ENCODE measurements around the gene C15orf39.
"Not testable (repeated sequence)": the region's sequence is repeated elsewhere in the genome, so short reads cannot be mapped to it uniquely, and the experiment has no call there.

C15orf39 gene

DNA sequence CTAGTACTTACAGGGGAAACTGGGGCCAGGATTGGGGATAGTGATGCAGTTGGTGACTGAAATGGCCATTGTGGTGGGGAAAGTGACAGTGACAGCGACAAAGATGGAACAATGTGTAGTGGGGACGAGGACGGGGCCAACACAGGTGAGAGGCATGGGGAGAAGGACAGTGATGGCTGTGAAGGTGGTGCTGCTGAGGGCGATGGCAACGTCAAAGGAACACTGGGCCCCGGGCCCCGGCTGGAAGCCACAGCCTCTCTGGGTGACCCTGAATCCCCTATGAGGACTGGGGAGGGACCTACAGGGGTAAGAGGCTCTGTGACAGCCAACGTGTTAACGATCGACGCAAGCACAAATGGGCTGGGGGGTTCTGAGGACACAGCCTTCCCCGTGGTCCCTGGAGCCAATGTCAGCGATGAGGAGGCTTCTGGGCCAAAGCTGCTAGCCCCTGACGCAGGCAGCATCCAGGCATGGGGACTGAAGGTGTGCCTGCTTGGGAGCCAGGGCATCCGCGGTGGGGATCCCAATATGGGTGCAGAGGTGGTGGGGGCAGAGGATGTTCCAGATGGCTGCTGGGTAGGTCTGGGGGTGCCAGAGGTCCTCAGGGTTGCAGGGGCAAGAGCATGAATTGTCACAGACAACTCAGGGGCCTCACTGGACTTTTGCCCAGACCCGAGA is 31.3 kb downstream of the C15orf39 start:
- DNase-seq = no peak

DNA sequence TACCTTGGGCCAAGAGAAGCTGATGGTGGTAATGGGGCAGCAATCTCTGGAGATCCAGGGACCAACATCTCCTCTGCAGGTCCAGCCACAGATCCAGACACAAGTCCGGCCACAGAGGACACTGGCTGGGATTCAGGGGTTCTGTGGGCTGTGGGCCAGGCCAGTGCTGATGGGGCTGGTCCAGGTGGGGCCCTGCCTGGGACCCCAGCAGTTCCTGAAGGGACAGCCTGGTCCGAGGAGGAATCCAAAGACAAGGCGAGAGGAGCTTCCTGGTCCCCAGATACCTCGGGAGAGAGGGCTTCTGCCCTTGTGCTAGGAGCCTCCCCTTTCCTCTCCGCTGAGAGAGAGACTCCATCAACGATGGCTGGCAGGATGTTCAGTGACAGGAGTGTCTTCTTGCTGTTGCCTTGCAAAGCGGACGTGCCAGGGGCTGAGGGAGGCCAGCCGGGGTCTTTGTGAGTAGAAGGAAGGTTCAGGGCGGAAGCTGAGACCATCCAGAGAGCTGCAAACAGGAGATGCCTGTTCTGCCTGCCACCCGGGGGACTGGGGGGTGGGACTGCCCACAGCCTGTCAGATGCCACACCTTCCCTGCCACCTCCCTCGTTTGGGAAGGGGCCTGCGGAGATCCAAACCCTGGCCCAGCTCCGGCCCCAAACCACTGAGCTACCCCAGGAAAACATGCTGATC is 32.0 kb downstream of the C15orf39 start:
- DNase-seq = no peak

DNA sequence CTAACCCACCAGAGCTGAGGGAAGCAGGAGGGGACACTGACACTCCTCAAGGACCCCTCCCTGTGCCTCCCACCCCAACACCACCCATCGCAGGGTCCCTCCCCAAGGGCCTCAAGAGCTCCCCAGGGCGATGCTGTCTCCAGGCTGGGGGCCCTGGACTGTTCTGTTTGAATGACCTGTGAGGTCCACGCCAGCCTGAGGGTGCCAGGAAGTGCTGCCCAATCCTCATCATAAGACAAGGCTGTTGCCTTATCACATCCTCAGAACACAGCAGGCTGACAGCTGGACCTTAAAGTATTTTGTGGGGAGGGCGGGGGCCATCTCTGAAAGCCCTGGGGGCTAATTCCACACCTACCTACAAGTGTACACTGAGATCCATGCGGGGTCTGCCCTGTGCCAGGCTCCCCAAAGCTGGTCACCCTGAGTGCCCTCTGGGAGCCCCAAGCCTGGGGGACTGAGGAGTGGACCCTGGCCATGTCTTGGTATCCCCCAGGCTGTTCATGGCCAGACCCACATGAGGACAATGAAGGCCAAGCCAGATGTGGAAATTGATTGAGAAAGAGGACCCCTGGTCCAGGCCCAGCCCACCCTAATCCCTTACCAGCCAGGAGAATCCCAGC is 32.6 kb downstream of the C15orf39 start:
- DNase-seq = no peak

DNA sequence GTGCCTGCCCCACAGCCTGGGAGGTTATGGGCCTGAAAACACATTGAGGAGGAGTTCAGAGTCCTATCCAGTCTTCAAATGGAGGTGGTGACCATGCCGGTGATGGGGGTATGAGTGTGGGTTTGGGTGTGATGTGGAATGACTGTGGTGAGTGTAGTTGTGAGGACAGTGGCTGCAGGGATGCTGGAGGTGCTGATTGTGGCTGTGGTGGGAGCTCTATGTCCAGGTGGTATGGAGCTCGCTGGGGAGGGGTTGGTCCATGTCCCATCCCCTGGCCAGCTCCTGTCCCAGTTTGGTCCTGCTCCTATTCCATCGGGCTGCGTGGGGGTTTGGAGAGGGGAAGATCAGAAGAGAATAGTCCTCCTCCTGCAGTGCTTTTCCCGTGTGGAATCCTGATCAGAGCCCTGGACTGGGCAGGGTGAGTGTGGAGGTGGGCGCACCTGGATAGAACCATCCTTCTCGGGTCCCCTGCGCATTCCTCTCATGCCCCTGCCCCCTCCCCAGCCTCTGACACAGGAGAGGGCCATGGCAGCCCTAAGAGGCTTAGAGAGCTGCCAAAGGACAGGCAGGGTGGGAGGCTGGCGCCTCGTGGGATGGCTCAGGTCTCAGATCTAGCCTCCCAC is 33.5 kb downstream of the C15orf39 start:
- no peak for DNase-seq

DNA sequence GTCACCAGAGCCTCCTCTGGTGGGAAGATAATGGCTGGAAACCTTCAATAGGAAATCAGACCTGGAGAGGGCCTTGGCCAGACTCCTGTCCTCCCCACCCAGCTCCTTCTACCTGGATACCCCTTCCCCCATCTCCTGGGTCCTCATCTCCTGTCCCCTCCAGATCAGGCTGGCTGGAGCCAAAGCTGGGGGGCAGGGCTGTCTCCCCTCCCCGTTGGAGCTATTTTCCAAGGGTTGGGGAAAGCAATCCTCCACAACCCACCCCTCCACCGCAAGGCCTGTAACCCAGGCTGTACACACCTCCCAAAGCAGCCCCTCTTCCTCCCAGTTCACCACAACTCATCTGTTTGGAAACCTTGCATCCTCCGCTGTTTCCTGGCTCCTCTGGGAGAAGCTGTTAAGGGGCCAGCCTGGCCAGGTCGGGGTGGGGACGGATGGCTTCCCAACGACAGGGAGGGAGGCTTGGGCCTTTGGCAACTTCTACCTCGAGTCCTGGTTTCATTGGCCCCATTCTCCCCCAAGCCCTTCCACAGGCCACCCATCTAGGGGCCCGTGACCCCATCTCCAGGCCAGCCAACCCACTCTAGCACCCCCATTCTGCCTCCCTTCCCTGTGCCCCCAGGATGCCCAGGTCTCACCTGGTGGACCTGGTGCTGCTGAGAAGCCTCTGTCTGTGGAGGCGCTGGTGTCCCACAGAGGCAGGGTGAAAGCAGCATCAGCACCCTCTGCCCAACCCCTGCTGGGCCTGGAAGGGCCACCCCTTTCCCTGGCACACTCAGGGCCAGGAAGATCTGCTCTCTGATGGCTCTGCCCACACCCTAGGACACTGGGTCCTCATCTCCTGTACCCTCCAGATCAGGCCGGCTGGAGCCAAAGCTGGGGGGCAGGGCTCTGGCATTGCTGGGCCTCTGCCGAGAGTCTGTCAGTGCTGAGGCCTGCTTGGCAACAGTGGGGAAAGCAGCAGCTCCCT is 34.4 kb downstream of the C15orf39 start:
- DNase-seq = no peak

DNA sequence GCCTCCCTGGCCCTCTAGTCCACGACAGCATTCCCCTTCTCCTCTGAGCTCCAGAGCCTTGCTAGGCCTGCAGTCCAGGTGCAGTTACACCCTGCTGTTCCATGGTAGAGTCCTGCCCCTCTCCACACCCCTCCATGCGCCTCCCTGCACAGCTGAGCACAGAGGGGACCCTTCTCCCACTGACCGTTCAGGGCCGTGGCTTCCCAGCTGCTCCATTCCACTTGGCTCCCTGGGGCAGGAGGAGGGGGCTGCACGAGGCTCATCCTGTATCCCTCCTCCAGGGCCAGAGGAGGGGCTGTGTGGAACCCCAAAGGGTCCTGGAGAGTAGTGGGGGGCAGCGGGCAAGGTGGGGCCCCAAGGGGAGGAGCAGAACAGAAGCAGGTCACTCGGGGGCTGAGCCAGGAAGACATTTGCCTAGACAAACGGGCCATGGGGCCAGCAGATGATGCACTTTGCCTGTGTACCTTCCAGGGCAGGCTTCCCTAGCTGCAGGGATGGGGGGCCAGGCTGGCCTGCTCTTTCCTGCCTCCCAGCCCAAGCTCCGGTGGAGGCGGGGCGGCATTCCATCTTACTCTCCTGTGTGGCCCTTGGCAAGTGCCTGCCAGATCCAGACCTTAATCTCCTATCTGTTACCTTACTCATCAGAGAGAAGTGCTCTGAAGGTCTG is 35.8 kb downstream of the C15orf39 start:
- no peak for DNase-seq

DNA sequence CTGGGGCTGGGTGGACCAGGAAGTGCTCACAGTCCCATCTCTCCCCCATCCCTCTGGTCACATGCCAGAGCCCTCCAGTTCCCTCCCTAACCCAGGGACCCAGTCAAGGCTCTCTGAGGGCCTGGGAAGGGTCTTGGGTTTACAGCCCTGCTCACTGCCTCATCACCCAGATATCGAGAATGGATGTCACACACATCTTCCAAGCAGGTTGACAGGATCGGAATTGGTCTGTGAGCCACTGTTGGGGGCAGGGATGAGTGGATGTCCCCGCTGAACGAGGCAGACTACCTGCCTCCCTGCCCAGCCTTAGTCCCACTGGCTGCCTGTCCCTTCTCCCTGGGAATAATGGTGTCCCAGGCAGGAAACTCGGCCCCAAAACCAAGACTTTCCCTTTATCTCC is 36.5 kb downstream of the C15orf39 start:
- no peak for DNase-seq

DNA sequence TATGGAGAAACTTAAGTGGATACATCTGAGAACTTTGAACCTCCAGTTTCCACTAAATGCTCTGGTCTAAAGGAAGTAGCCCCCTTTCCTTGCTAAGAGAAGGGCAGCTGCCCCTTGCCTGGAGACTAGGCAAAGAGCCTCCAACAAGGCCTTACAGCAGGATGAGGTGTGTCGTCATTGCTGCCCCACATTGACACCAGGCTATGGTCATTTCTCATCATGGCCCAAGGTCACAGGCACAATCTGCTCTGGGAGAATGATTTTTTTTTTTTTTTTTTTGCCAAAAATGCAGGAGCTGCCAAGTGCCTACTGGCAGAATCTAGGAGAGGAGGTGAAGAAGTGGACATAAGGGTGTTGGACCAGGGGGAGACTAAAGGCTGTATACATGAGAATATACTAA is 44.1 kb downstream of the C15orf39 start:
- not testable (repeated sequence) for DNase-seq

DNA sequence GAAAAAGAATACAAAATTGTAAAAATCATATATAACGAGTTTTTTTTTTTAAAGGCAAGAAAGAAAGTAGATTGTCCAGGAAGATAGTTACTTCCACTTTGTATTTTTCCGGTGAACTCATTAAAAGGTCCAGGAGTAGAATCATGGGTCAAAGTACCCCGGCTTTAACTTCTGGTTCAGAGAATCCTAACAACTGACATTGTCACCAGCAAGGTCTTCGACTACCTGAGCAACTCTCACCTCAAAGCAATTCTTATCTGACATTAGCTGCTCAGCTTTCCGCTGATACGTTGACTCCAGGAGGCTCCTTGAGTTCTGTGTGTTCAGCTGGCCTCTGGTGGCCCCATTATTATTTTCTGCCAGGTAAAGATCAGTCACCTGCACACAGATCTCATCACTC is 47.3 kb downstream of the C15orf39 start:
- DNase-seq = not testable (repeated sequence)

DNA sequence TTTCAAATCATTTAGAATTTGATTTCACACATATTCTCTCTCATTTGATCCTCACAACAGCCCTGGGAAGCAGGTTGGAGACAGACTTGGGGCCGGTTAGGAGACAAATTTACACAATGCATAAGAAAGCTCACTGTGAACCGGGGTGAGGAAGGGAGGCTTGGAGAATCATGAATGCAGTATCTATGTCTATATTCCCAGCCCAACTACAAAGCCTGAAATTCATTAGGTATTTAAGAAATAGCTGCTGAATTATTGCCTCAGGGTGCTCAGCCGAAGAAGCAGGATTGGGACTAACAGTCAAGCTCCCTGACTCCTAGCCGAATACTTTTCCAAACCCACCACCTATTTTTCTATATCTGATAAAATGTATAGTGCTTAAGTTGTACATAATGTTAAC is 48.0 kb downstream of the C15orf39 start:
- DNase-seq = no peak

DNA sequence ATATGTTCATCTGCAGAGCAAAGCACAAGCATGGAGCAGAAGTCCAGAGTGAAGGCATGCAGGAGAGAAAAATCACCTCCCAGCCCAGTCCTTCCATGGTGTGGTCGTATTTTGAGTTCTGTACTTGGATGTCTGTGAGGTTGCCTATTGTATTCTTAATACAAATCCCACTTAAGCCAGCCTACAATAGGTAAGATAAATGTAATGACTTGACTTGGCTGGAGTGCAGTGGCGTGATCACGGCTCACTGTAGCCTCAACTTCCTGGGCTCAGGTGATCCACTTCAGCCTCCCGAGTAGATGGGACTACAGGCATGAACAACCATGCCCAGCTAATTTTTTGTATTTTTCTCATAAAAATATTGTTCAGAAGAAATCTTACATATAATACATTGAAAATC is 49.7 kb downstream of the C15orf39 start:
- not testable (repeated sequence) for DNase-seq

DNA sequence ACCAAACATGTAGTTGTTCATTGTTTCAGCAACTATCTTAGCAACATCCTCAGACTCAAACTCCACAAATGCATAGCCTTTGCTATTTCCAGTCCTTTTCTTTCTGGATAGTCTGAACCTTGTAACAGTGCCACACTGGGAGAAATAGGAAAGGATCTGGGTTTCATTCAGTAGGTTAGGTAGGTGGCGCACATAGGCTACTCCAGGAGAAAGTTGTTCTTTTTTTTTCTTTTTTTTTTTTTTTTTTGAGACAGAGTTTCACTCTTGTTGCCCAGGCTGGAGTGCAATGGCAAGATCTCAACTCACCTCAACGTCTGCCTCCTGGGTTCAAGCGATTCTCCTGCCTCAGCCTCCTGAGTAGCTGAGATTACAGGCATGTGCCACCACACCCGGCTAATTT is 50.6 kb downstream of the C15orf39 start:
- DNase-seq = not testable (repeated sequence)

DNA sequence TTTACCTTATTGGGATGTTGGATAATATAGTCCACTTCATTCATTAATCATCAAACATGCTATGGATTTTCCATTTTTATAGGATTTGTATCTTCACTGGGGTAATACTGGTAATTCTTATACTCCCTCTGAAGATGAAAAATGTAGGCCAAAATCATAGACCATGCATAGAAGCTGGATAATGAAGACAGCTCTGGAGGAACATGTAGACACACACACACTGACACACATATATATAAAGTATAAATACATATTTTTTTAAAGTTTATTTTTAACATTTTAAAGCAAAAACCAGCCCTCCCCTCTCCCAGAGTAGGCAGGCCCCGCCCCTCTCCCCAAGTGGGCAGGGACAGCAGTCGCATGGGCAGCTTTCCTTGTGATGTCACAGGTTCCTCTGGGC is 56.4 kb downstream of the C15orf39 start, which contains the start of gene GOLGA6C:
Gene GOLGA6C, plus strand, starts transcription at position 301 of the 400 bp plus-strand sequence. CDS start 265 bp downstream, outside the sequence.
- not testable (repeated sequence) for DNase-seq

DNA sequence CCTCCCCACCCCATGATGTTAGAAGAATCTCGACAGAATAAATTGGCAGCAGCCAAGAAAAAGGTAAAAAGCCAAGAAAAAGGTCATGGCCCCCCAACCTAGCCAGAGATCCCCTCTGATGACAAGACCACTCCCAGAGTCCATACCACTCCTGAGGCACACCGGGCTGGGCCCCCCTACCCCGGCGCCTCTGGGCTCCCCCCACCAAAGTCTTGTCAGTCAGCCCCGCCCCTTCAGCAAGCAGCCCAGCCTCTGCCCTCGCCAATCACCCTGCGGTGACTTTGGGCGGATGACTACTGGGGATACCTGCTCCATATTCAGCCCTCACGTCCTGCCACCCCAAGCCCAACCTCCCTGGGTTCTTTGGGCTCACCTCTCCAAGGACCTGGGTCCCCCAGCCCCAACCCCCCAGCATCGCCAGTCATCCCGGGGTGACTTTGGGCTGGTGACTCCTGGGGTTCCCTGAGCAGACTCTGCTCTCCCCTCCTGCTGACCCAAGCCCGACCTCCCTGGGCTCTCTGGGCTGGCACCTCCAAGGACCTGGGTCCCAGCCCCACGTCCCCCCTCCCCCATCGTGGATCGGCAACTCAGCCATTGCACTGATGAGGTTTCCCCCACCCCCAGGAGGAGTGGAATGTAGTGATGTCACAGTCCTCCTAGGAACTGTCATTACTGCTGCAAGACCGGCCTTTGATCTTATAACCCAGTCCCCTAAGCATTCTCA is 57.1 kb downstream of the C15orf39 start:
- DNase-seq = not testable (repeated sequence)

DNA sequence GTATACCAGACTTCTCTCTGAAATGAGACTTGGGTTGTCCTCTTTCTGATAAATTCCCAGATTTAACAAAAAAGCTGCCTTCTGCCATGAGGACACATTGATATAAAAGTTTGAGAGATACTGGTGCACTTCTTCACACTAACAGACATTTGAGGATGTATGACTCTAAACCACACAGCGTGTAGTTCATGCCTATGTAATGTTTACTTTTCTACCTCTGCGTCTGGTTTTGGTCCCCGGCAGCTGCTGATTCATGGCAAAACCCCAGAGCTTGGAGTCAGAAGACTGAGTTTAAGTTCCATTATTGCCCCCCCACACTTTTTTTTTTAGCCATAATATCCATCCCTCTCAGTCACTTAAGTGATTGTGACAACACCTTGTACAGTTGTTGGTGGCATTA is 58.2 kb downstream of the C15orf39 start:
- DNase-seq = not testable (repeated sequence)

Measured in activated CD4-positive, alpha-beta T cell treated with anti-CD3 and anti-CD28 coated beads for 4 hours (primary cell).